WTC11 (cell line): Measurements from ENCODE around the gene LAPTM5. TPM values are rescaled to one million over a fixed set of nuclear protein-coding genes. Genes with fewer than 3 reads are reported as not detected.

ENCODE experiments used
- ATAC-seq: fragments of 200-7000 bp; cut with Tn5 transposase; 2 replicates; pipeline ENCODE4 v1.10.0; 2021; ENCODE audit warnings: mild to moderate bottlenecking, moderate library complexity
- CTCF ChIA-PET: fragments of 300-600 bp; sonication (Branson Sonifier 250); formaldehyde crosslinking; loops from one replicate; lab custom pipeline; 2021; ENCODE audit warnings: antibody characterized with exemption; lab: Charles Lee
- POLR2A ChIA-PET: fragments of 350-600 bp; sonication (Branson Sonifier 250); formaldehyde crosslinking; loops from one replicate; lab custom pipeline; 2021; ENCODE audit warnings: antibody characterized with exemption; lab: Charles Lee
- DNase-seq: peaks from one replicate; pipeline ENCODE4 v3.0.0; 2021; ENCODE audit warnings: low spot score
- H3K27ac Mint-ChIP-seq: 2 replicates; pipeline ENCODE4 v1.8.0; 2021; ENCODE audit warnings: mixed read lengths
- H3K27me3 Mint-ChIP-seq: 2 replicates; pipeline ENCODE4 v1.8.0; 2021; ENCODE audit warnings: low read depth, mild to moderate bottlenecking, moderate library complexity, mixed read lengths
- H3K36me3 Mint-ChIP-seq: 2 replicates; pipeline ENCODE4 v1.8.0; 2021; ENCODE audit warnings: mixed read lengths
- H3K4me1 Mint-ChIP-seq: 2 replicates; pipeline ENCODE4 v1.8.0; 2022; ENCODE audit warnings: mixed read lengths
- H3K4me3 Mint-ChIP-seq: 2 replicates; pipeline ENCODE4 v1.8.0; 2021; ENCODE audit warnings: mild to moderate bottlenecking, moderate library complexity, mixed read lengths
- H3K9me3 Mint-ChIP-seq: 2 replicates; pipeline ENCODE4 v1.8.0; 2021; ENCODE audit warnings: mixed read lengths
- ATF3 ChIP-seq: sonication (generic); formaldehyde crosslinking; conservative IDR thresholded peaks from 2 replicates; pipeline ENCODE4 v1.8.1; 2022; ENCODE audit warnings: mild to moderate bottlenecking, missing genetic modification reagents
- E2F1 ChIP-seq: sonication (generic); formaldehyde crosslinking; IDR thresholded peaks from 2 replicates; pipeline ENCODE4 v1.8.0; 2022; ENCODE audit warnings: mild to moderate bottlenecking, missing genetic modification reagents
- NR1H2 ChIP-seq: sonication (generic); formaldehyde crosslinking; IDR thresholded peaks from 2 replicates; pipeline ENCODE4 v1.9.0; 2021; ENCODE audit warnings: mild to moderate bottlenecking, moderate library complexity, missing genetic modification reagents
- SMAD3 ChIP-seq: sonication (generic); formaldehyde crosslinking; IDR thresholded peaks from 2 replicates; pipeline ENCODE4 v1.8.0; 2022; ENCODE audit warnings: missing genetic modification reagents, mild to moderate bottlenecking, borderline replicate concordance
- SMAD4 ChIP-seq: sonication (generic); formaldehyde crosslinking; IDR thresholded peaks from 2 replicates; pipeline ENCODE4 v1.8.0; 2022; ENCODE audit warnings: mild to moderate bottlenecking, missing genetic modification reagents
- TEAD1 ChIP-seq: sonication (generic); formaldehyde crosslinking; IDR thresholded peaks from 2 replicates; pipeline ENCODE4 v1.8.0; 2022; ENCODE audit warnings: mild to moderate bottlenecking, missing genetic modification reagents
- ZNF232 ChIP-seq: sonication (generic); formaldehyde crosslinking; IDR thresholded peaks from 2 replicates; pipeline ENCODE4 v1.8.0; 2022; ENCODE audit warnings: mild to moderate bottlenecking, missing genetic modification reagents
- total RNA-seq: library from RNA; stranded (reverse); gene quantifications from 3 replicates; pipeline ENCODE4 v1.2.3, GENCODE V29; 2021
- TF ChIP-seq, protein P1 (sequence below): sonication (generic); formaldehyde crosslinking; IDR thresholded peaks from 2 replicates; pipeline ENCODE4 v1.8.1; 2023; ENCODE audit warnings: mild to moderate bottlenecking, missing genetic modification reagents
- TF ChIP-seq, protein P2 (sequence below): sonication (generic); formaldehyde crosslinking; IDR thresholded peaks from 2 replicates; pipeline ENCODE4 v1.8.1; 2023; ENCODE audit warnings: mild to moderate bottlenecking, missing genetic modification reagents, moderate library complexity
- TF ChIP-seq, protein P3 (sequence below): fragments of 250-450 bp; sonication (Bioruptor Pico); IDR thresholded peaks from 2 replicates; pipeline ENCODE4 v1.9.0; 2021; ENCODE audit warnings: mild to moderate bottlenecking
- TF ChIP-seq, protein P4 (sequence below): fragments of 250-450 bp; sonication (Bioruptor Pico); IDR thresholded peaks from 2 replicates; pipeline ENCODE4 v1.8.0; 2021; ENCODE audit warnings: mild to moderate bottlenecking
- TF ChIP-seq, protein P5 (sequence below): sonication (generic); formaldehyde crosslinking; IDR thresholded peaks from 2 replicates; pipeline ENCODE4 v1.8.1; 2022; ENCODE audit warnings: mild to moderate bottlenecking, moderate library complexity, missing genetic modification reagents

Gene LAPTM5
- total RNA-seq, 1 experiment from 2014 or later: 1.3 TPM

DNA sequence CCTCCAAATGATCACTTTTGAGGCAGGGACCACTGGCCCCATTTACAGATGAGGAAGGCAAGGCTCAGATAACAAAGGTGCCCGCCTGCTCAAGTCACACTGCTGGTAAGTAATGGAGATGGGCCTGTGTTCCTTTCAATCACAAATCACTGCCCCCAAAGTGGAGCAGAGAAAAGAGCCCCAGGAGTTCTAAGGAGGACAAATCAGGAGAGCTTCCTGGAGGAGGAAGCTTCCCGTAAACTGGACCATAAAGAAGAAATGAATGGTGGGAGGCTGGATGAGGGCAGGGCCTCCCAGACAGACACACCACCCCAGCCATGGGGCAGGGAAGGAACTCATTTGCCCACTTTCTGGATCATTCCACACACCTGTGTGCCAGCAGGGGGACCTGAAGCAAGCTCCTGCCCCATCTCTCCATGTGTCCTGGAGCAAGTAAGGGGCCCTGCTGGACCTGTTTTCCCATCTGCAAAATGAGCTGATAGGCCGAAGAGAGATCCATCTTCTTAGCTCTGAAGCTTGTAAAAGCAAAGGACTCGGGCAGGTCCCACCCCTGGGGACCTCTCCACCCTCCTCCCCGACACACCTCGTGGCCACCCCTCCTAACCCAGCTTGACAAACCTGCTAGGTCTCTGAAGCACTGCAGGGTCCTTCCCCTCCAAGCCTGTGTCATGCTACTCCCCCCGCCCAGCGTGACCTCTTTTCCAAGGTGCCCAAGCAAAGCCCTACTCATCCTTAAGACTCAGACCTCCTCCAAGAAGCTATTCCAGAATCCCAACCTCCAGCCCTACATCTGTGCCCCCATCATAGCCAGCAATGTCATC is 5.5 kb downstream of the LAPTM5 start:
- TF ChIP-seq SMAD4 (CRISPR knock-in tag) (no peak), NR1H2 (CRISPR knock-in tag) (no peak)
- TF ChIP-seq, protein P1, sequence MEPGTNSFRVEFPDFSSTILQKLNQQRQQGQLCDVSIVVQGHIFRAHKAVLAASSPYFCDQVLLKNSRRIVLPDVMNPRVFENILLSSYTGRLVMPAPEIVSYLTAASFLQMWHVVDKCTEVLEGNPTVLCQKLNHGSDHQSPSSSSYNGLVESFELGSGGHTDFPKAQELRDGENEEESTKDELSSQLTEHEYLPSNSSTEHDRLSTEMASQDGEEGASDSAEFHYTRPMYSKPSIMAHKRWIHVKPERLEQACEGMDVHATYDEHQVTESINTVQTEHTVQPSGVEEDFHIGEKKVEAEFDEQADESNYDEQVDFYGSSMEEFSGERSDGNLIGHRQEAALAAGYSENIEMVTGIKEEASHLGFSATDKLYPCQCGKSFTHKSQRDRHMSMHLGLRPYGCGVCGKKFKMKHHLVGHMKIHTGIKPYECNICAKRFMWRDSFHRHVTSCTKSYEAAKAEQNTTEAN (CRISPR knock-in tag): no peak
- TF ChIP-seq, protein P2, sequence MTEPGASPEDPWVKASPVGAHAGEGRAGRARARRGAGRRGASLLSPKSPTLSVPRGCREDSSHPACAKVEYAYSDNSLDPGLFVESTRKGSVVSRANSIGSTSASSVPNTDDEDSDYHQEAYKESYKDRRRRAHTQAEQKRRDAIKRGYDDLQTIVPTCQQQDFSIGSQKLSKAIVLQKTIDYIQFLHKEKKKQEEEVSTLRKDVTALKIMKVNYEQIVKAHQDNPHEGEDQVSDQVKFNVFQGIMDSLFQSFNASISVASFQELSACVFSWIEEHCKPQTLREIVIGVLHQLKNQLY: no peak
- Mint-ChIP-seq H3K27ac (no peak overlapping the region), H3K4me1 (peaks cover 37% of the 10 kb centered on the region), H3K4me3 (no peak overlapping the region), H3K36me3 (no peaks in the 10 kb centered on the region), H3K27me3 (no peaks in the 10 kb centered on the region), H3K9me3 (no peaks in the 10 kb centered on the region)
- DNase-seq (no peak), ATAC-seq (no peak; the same call in 1 of the 2 replicates)
- ChIA-PET CTCF (interaction anchor here (0.7 to 5.0 kb wide), 7 partner anchors 9 to 162 kb away, joined by 3 to 40 read pairs (median 3); no protein-coding TSS in a partner anchor), POLR2A (no interaction called here)

DNA sequence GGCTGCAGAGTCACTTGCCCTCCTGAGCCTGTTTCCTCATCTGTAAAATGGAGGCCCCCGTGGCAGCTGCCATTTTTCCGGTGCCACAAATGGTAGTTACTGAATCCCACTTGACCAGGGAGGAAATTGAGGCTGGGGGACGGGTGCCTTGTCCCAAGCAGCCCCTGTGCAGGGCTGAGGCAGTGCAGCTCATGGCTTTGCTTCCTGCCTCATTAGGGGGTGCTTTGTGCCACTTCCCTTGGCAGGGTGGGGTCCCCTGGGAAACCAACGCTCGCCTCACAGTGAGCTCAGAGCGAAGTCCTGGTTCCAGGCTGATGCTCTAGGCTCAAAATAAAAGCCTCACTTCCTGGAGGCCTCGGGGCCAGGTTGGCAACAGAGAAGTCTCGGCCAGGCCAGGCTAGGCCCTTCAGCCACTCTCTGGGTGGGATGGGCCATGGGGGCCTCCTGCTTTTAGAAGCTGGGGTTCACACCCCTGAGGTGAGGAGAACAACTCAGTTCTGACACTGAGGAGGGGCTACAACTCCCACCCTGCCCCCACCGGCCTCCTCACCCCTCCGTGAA is 6.8 kb downstream of the LAPTM5 start:
- DNase-seq: no peak
- ChIA-PET CTCF (interaction anchor here (1.0 to 5.0 kb wide), 5 partner anchors 10 to 32 kb away, joined by 3 to 40 read pairs (median 5); no protein-coding TSS in a partner anchor), POLR2A (no interaction called here)
- no peaks in the 10 kb centered on the region for H3K27me3 Mint-ChIP-seq
- no peak for ATAC-seq
- TF ChIP-seq, protein P3, sequence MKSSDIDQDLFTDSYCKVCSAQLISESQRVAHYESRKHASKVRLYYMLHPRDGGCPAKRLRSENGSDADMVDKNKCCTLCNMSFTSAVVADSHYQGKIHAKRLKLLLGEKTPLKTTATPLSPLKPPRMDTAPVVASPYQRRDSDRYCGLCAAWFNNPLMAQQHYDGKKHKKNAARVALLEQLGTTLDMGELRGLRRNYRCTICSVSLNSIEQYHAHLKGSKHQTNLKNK: no peak
- TF ChIP-seq ATF3 (no peak), E2F1 (CRISPR knock-in tag) (no peak), ZNF232 (no peak), SMAD3 (CRISPR knock-in tag) (no peak), TEAD1 (no peak)
- TF ChIP-seq, protein P4, sequence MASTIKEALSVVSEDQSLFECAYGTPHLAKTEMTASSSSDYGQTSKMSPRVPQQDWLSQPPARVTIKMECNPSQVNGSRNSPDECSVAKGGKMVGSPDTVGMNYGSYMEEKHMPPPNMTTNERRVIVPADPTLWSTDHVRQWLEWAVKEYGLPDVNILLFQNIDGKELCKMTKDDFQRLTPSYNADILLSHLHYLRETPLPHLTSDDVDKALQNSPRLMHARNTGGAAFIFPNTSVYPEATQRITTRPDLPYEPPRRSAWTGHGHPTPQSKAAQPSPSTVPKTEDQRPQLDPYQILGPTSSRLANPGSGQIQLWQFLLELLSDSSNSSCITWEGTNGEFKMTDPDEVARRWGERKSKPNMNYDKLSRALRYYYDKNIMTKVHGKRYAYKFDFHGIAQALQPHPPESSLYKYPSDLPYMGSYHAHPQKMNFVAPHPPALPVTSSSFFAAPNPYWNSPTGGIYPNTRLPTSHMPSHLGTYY (CRISPR knock-in tag): no peak
- TF ChIP-seq, protein P5, sequence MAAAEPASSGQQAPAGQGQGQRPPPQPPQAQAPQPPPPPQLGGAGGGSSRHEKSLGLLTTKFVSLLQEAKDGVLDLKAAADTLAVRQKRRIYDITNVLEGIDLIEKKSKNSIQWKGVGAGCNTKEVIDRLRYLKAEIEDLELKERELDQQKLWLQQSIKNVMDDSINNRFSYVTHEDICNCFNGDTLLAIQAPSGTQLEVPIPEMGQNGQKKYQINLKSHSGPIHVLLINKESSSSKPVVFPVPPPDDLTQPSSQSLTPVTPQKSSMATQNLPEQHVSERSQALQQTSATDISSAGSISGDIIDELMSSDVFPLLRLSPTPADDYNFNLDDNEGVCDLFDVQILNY (CRISPR knock-in tag): no peak
- no peak overlapping the region for H3K4me3 Mint-ChIP-seq
- no peaks in the 10 kb centered on the region for H3K36me3 Mint-ChIP-seq
- no peak overlapping the region for H3K27ac Mint-ChIP-seq
- H3K9me3 Mint-ChIP-seq: no peaks in the 10 kb centered on the region
- H3K4me1 Mint-ChIP-seq: peaks cover 41% of the 10 kb centered on the region
